ENCODE measurements around the gene SIAH2. TPM values are rescaled to one million over a fixed set of nuclear protein-coding genes. Genes with fewer than 3 reads are reported as not detected.

Gene SIAH2
- polyA plus RNA-seq, 1 experiment = 34.2 TPM

- POLR2A ChIA-PET = no interaction called here
Measured at GRCh38 chr3:150749255-150749654, 13.7 kb downstream of the SIAH2 start.

GRCh38 chr3:150748684-150749047 lies 14.3 kb downstream of the SIAH2 start:
- POLR2A ChIA-PET = no interaction called here
- DNase-seq (ENCODE audit: low read depth) = no peak

More at GRCh38 chr3:150749255-150749654, 13.7 kb downstream of the SIAH2 start:
- no peak for DNase-seq (ENCODE audit: low read depth)
- CTCF ChIA-PET = no interaction called here
- Histone ChIP-seq H3K4me3 (ENCODE audit: low read depth, low read length) (no peak overlapping the region), H3K27me3 (ENCODE audit: control insufficient read depth, insufficient read depth, low read length) (no peaks in the 10 kb centered on the region), H3K36me3 (ENCODE audit: control insufficient read depth, insufficient read depth, low read length) (peaks cover 1% of the 10 kb centered on the region; the same call in 1 of the 2 replicates)
- no peak for TF ChIP-seq CTCF (IDR thresholded peaks at IDR 0.05; ENCODE audit: insufficient read depth, low read depth, low read length)

GRCh38 chr3:150747886-150748683 lies 14.9 kb downstream of the SIAH2 start:
- TF ChIP-seq CTCF (IDR thresholded peaks at IDR 0.05; ENCODE audit: insufficient read depth, low read depth, low read length) = no peak
- no peak for DNase-seq (ENCODE audit: low read depth)
- Histone ChIP-seq H3K4me3 (ENCODE audit: low read depth, low read length) (no peak overlapping the region), H3K36me3 (ENCODE audit: control insufficient read depth, insufficient read depth, low read length) (peaks cover under 1% of the 10 kb centered on the region; the same call in 1 of the 2 replicates), H3K27me3 (ENCODE audit: control insufficient read depth, insufficient read depth, low read length) (no peaks in the 10 kb centered on the region)
- ChIA-PET CTCF (interaction anchor here (1.2 kb wide), 1 partner anchor 40 kb away, joined by 3 read pairs; no protein-coding TSS in a partner anchor), POLR2A (no interaction called here)

More at GRCh38 chr3:150748684-150749047, 14.3 kb downstream of the SIAH2 start:
- no peak overlapping the region for H3K4me3 ChIP-seq (ENCODE audit: low read depth, low read length)
- H3K36me3 ChIP-seq (ENCODE audit: control insufficient read depth, insufficient read depth, low read length) = peaks cover 1% of the 10 kb centered on the region; the same call in 1 of the 2 replicates
- no peaks in the 10 kb centered on the region for H3K27me3 ChIP-seq (ENCODE audit: control insufficient read depth, insufficient read depth, low read length)
- CTCF ChIA-PET = interaction anchor here (1.2 kb wide), 1 partner anchor 39 kb away, joined by 3 read pairs; no protein-coding TSS in a partner anchor
- no peak for TF ChIP-seq CTCF (IDR thresholded peaks at IDR 0.05; ENCODE audit: insufficient read depth, low read depth, low read length)

DNA sequence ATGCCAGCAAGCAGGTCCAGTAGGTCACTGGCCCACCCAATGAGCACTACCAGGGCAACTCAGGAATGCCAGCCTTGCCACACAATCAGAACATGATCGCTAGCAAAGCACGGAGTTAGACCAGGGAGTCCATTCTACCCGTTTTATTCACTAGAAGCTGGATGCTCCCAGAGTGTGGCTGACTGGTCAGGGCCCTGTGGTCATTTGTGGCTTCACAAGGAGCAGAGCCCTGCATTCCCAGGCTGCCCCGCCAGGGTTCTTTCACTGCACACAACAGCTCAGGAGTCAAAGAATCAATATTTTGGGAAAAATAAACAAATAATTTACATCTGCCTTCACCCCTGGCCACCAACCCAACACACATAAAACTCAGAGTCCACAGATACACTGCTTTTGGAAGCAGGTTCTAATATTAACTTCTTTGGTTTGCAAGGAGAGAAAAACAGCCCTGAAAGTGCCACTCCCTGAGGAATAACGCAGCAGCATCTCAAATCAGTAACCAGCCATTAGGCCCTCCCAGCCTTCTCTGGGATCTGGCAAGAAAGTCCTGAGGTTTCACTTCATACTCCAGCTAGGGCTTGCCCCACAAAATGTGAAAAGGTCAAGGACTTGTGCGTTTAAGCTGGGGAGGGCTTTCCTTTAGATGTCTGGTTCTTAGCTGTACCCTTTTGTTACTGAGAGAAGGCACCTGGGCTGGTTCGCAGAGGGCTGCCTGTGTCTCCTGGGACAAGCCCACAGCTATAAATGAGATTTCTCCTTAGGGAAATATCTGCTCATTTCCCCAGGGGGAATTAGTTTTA lies 16.0 kb downstream of the SIAH2 start:
- no peak for DNase-seq (ENCODE audit: low read depth)

More for the DNA sequence above, 16.0 kb downstream of the SIAH2 start:
- no peak for TF ChIP-seq CTCF (IDR thresholded peaks at IDR 0.05; ENCODE audit: insufficient read depth, low read depth, low read length)
- Histone ChIP-seq H3K4me3 (ENCODE audit: low read depth, low read length) (no peak overlapping the region), H3K36me3 (ENCODE audit: control insufficient read depth, insufficient read depth, low read length) (peaks cover 4% of the 10 kb centered on the region), H3K27me3 (ENCODE audit: control insufficient read depth, insufficient read depth, low read length) (no peaks in the 10 kb centered on the region)
- ChIA-PET CTCF (no interaction called here), POLR2A (interaction anchor here (0.7 kb wide), 1 partner anchor 330 kb away, joined by 4 read pairs; no protein-coding TSS in a partner anchor)

Data from BJ (cell line).